ENCODE results near the gene GIGYF2. TPM values are rescaled to one million over a fixed set of nuclear protein-coding genes. Genes with fewer than 3 reads are reported as not detected.

Gene GIGYF2
- total and polyA plus RNA-seq, 2 of the 4 experiments (the other 2 are of a cell fraction): 14.7 to 66.0 TPM

- Histone ChIP-seq H4K20me1 (ENCODE audit: insufficient read depth, low read length) (no peaks in the 10 kb centered on the region; the same call in 1 of the 2 replicates), H3K23ac (ENCODE audit: low read depth, low read length) (no peak overlapping the region), H2BK5ac (ENCODE audit: low read depth, low read length, poor library complexity, severe bottlenecking) (no peak overlapping the region), H3K56ac (ENCODE audit: extremely low read depth, insufficient read depth, low read length) (no peak overlapping the region), H3K79me1 (ENCODE audit: low read depth in 1 of 2, low read length in 2 of 2) (no peaks in the 10 kb centered on the region), H3K4ac (ENCODE audit: low read depth, low read length) (no peak overlapping the region), H3K9me1 (ENCODE audit: insufficient read depth, low read length) (no peaks in the 10 kb centered on the region), H2AFZ (replicated peaks; ENCODE audit: low read length, poor library complexity) (no peak overlapping the region), H3K14ac (replicated peaks; ENCODE audit: low read depth, low read length) (no peak overlapping the region), H3K27ac (ENCODE audit: insufficient read depth, low read length) (no peak overlapping the region), H3K9me3 (ENCODE audit: control insufficient read depth, insufficient read depth, low read length) (no peaks in the 10 kb centered on the region), H3K27me3 (ENCODE audit: control insufficient read depth, insufficient read depth, low read length) (peaks cover 18% of the 10 kb centered on the region), H4K91ac (ENCODE audit: insufficient read depth, low read depth, low read length) (no peak overlapping the region), H4K8ac (ENCODE audit: low read depth in 2 of 2, low read length in 2 of 2) (no peak overlapping the region), H2BK20ac (ENCODE audit: low read depth, low read length) (no peak overlapping the region), H2AK5ac (ENCODE audit: low read depth, low read length) (no peak overlapping the region), H2BK15ac (ENCODE audit: low read depth, low read length) (no peak overlapping the region), H4K5ac (ENCODE audit: low read depth, low read length) (no peak overlapping the region), H3K9ac (ENCODE audit: low read depth, low read length) (no peak overlapping the region), H3K4me3 (ENCODE audit: insufficient read depth, low read depth, low read length) (no peak overlapping the region), H3K4me2 (ENCODE audit: low read depth, low read length) (no peak overlapping the region), H3K4me1 (ENCODE audit: control insufficient read depth, insufficient read depth, low read length) (peaks cover 1% of the 10 kb centered on the region; the same call in 1 of the 2 replicates), H2BK120ac (ENCODE audit: low read depth, low read length) (no peak overlapping the region), H2AK9ac (replicated peaks; ENCODE audit: low read depth, low read length, poor library complexity) (peak overlapping the region; percentile 42), H3K36me3 (ENCODE audit: control insufficient read depth, insufficient read depth, low read length) (no peaks in the 10 kb centered on the region), H3K18ac (ENCODE audit: low read depth, low read length) (no peak overlapping the region)
- ChIA-PET CTCF (interaction anchor here (0.6 kb wide), 1 partner anchor 183 kb away, joined by 3 read pairs; no protein-coding TSS in a partner anchor), POLR2A (ENCODE audit: unreplicated experiment) (no interaction called here)
- in situ Hi-C loops (cut with MboI; ENCODE audit: low sequenced_read_pairs) (no loop called here), dilution Hi-C loops (cut with HindIII; ENCODE audit: low sequenced_read_pairs, unreplicated experiment) (no loop called here), intact Hi-C loops (cut with micrococcal nuclease) (no loop called here)
- DNase-seq (no peak), ATAC-seq (ENCODE audit: low read depth) (no peak)
- TF ChIP-seq RAD21 (IDR thresholded peaks at IDR 0.05; ENCODE audit: low read length): no peak
- no peak for TF ChIP-seq POLR2A (IDR thresholded peaks at IDR 0.05; ENCODE audit: low read depth, low read length)
- no peak for TF ChIP-seq CEBPB (IDR thresholded peaks at IDR 0.05; ENCODE audit: low read depth, low read length)
- TF ChIP-seq CHD1 (IDR thresholded peaks at IDR 0.05; ENCODE audit: low read depth, low read length): no peak
- no peak for TF ChIP-seq BHLHE40 (IDR thresholded peaks at IDR 0.05; ENCODE audit: low read depth, low read length)
- no peak for TF ChIP-seq NFE2L2 (IDR thresholded peaks at IDR 0.05; ENCODE audit: low read depth, low read length)
- TF ChIP-seq MAZ (IDR thresholded peaks at IDR 0.05; ENCODE audit: borderline replicate concordance, low read depth, low read length): no peak
- no peak for TF ChIP-seq RFX5 (IDR thresholded peaks at IDR 0.05; ENCODE audit: low read depth, low read length)
- TF ChIP-seq MAFK (IDR thresholded peaks at IDR 0.05; ENCODE audit: low read depth, low read length): no peak
- TF ChIP-seq RCOR1 (IDR thresholded peaks at IDR 0.05; ENCODE audit: insufficient replicate concordance, low read length): no peak
- TF ChIP-seq CTCF (conservative IDR thresholded peaks at IDR 0.05; ENCODE audit: low read depth, low read length): no peak
- TF ChIP-seq MXI1 (IDR thresholded peaks at IDR 0.05; ENCODE audit: borderline replicate concordance, low read depth, low read length): no peak
- TF ChIP-seq SMC3 (IDR thresholded peaks at IDR 0.05; ENCODE audit: low read depth, low read length): no peak
- TF ChIP-seq ELK1 (IDR thresholded peaks at IDR 0.05; ENCODE audit: borderline replicate concordance, low read depth, low read length): no peak
- no TSS peak for BruUV-seq (replicated peaks)
- WGBS, 2 experiments (ENCODE audit: extremely low coverage in 2 of 2, insufficient read length in 1 of 2): 91% methylated on average over 5 of the region's 6 CpGs; no CpG with 5 or more reads in 1 of the 2 experiments
Measured at GRCh38 chr2:232873909-232874641, 176.9 kb downstream of the GIGYF2 start.

All from IMR-90 (cell line).